HepG2 (cell line): ENCODE measurements around the gene ANO6. TPM values are rescaled to one million over a fixed set of nuclear protein-coding genes. Genes with fewer than 3 reads are reported as not detected.
A peak's percentile ranks its signal among the peaks of the same experiment; 100 is the strongest.

Experiments
- ATAC-seq: fragments of 200-7000 bp; cut with Tn5 transposase; 3 replicates; pipeline ENCODE4 v1.9.1; 2020; ENCODE audit warnings: mild to moderate bottlenecking, moderate library complexity
- BruUV-seq: library from RNA; stranded (reverse); fragments of 400-500 nt; replicated peaks from 2 replicates; lab custom pipeline; 2021; lab: Mats Ljungman, UMichigan
- CTCF ChIA-PET: fragments of 300-600 bp; formaldehyde crosslinking; extraction: SDS; loops from one replicate; lab custom pipeline; 2021; ENCODE audit warnings: low total read pairs, inconsistent platforms, low intra/inter-chr PET ratio; lab: Yijun Ruan, JAX
- POLR2A ChIA-PET: fragments of 350-600 bp; sonication (Branson Sonifier 250); formaldehyde crosslinking; loops from one replicate; lab custom pipeline; 2020; ENCODE audit warnings: antibody characterized with exemption, inconsistent platforms; lab: Yijun Ruan, JAX
- DNase-seq: peaks from one replicate; pipeline ENCODE4 v3.0.0-alpha.2; 2015; ENCODE audit warnings: low spot score
- FAIRE-seq: peaks from 3 replicates; lab custom pipeline; 2011; peaks lifted over from hg19 to GRCh38; lab: Jason Lieb, UNC
- H2AFZ ChIP-seq: one replicate; pipeline ENCODE4 v1.6.1; 2011; ENCODE audit warnings: low read length, inconsistent platforms
- H3K27ac ChIP-seq: fragments of 300-600 bp; 3 replicates; pipeline ENCODE4 v1.8.0; 2011; ENCODE audit warnings: mixed run types, mild to moderate bottlenecking, mixed read lengths, low read length, inconsistent platforms; ENCODE audit not compliant: insufficient read depth; ENCODE audit errors: extremely low read length
- H3K27me3 ChIP-seq, 2 experiments: fragments of 200-600 bp in 1 of 2; 2 replicates in 1 of 2; 3 replicates in 1 of 2; pipeline versions ENCODE4 v1.6.0 to v1.8.0; 2011; ENCODE audit warnings: low read length in 2 of 2, mild to moderate bottlenecking in 2 of 2, moderate library complexity in 2 of 2, inconsistent platforms in 1 of 2; ENCODE audit not compliant: insufficient read depth in 2 of 2, control insufficient read depth in 1 of 2
- H3K36me3 ChIP-seq, 2 experiments: fragments of 200-600 bp in 1 of 2; replicated peaks in 1 of 2; 2 replicates in 1 of 2; 3 replicates in 1 of 2; pipeline versions ENCODE4 v1.5.1 to v1.8.0; 2011; ENCODE audit warnings: low read length in 2 of 2, inconsistent platforms in 1 of 2; ENCODE audit not compliant: insufficient read depth in 2 of 2, control insufficient read depth in 1 of 2
- H3K4me1 ChIP-seq: 2 replicates; pipeline ENCODE4 v1.5.1; 2012; ENCODE audit warnings: low read length, inconsistent platforms; ENCODE audit not compliant: insufficient read depth
- H3K4me2 ChIP-seq: 2 replicates; pipeline ENCODE4 v1.6.0; 2011; ENCODE audit warnings: low read depth, low read length, inconsistent platforms
- H3K4me3 ChIP-seq, 3 experiments: fragments of 200-600 bp in 1 of 3; sonication (generic), shearing (Covaris generic) in 1 of 3; replicated peaks in 1 of 3; 2 replicates each; pipeline ENCODE4 v1.5.1; 2011 to 2016; ENCODE audit warnings: low read length in 3 of 3, inconsistent platforms in 2 of 3, low read depth in 2 of 3, mild to moderate bottlenecking in 2 of 3, control low read depth in 1 of 3, mixed read lengths in 1 of 3; ENCODE audit not compliant: insufficient read depth in 1 of 3
- H3K79me2 ChIP-seq: one replicate; pipeline ENCODE4 v1.6.1; 2011; ENCODE audit warnings: low read length, inconsistent platforms; ENCODE audit not compliant: insufficient read depth
- H3K9ac ChIP-seq: 2 replicates; pipeline ENCODE4 v1.6.0; 2011; ENCODE audit warnings: mild to moderate bottlenecking, low read depth, low read length, inconsistent platforms; ENCODE audit not compliant: insufficient read depth
- H3K9me3 ChIP-seq: 2 replicates; pipeline ENCODE4 v1.5.1; 2012; ENCODE audit warnings: mild to moderate bottlenecking, low read length
- H4K20me1 ChIP-seq: 2 replicates; pipeline ENCODE4 v1.6.0; 2011; ENCODE audit warnings: inconsistent platforms, mild to moderate bottlenecking, low read length, moderate library complexity; ENCODE audit not compliant: insufficient read depth
- CREB1 ChIP-seq, 2 experiments: fragments of 450-650 bp in 1 of 2; IDR thresholded peaks; 2 replicates each; pipeline ENCODE4 v1.6.1; 2016 to 2017; ENCODE audit warnings: control low read depth in 1 of 2, mild to moderate bottlenecking in 1 of 2, missing compliant biosample characterization in 1 of 2, missing genetic modification characterization in 1 of 2
- MAFF ChIP-seq: IDR thresholded peaks from 2 replicates; pipeline ENCODE4 v1.6.1; 2011; ENCODE audit warnings: low read depth, low read length, improper control_type of control experiment
- MAFK ChIP-seq, 2 experiments: IDR thresholded peaks in 1 of 2; conservative IDR thresholded peaks in 1 of 2; 2 replicates each; pipeline ENCODE4 v1.6.1; 2011; ENCODE audit warnings: improper control_type of control experiment in 2 of 2, low read length in 2 of 2
- SIX4 ChIP-seq: sonication (generic); formaldehyde crosslinking; IDR thresholded peaks from 2 replicates; pipeline ENCODE4 v1.4.0; 2020; ENCODE audit warnings: missing genetic modification reagents
- ZNF350 ChIP-seq: sonication (generic); formaldehyde crosslinking; IDR thresholded peaks from 2 replicates; pipeline ENCODE4 v1.4.0; 2020; ENCODE audit warnings: mild to moderate bottlenecking, low read depth, missing genetic modification reagents, borderline replicate concordance
- WGBS: methylation state at CpG from one replicate; pipeline ENCODE4 v1.1.6; 2017; ENCODE audit warnings: low lambda C conversion rate; 5-methylcytosine and 5-hydroxymethylcytosine counted together
- in situ Hi-C: cut with HindIII; loops from 2 replicates; pipeline ENCODE4 v1.10.0; 2017; ENCODE audit warnings: low pct_unique_long_range_greater_than_20kb; ENCODE audit not compliant: extremely low pct_ligation_motif_present
- intact Hi-C: fragments of 100-400 bp; cut with micrococcal nuclease; formaldehyde crosslinking; loops from one replicate; pipeline ENCODE4 v1.10.0; 2022; ENCODE audit not compliant: unreplicated experiment
- polyA plus RNA-seq, 8 experiments: library from polyadenylated mRNA; depleted of rRNA in 3 of 8; stranded (reverse) in 7 of 8; unstranded in 1 of 8; fragments of >200 nt; fragmentation: Illumina TruSeq in 4 of 8; extraction: Trizol in 4 of 8; gene quantifications; 2 replicates each; pipeline versions ENCODE4 v1.2.1 to v1.2.3, GENCODE V29; 2011 to 2016; ENCODE audit warnings: low read depth in 4 of 8, missing spikeins in 1 of 8, mixed read lengths in 1 of 8; ENCODE audit not compliant: insufficient read depth in 1 of 8
- total RNA-seq, 5 experiments: library from RNA; depleted of rRNA; stranded (reverse); fragments of >200 nt; fragmentation: Illumina TruSeq; extraction: Trizol; gene quantifications; 2 replicates each; pipeline ENCODE4 v1.2.3, GENCODE V29; 2016; ENCODE audit warnings: low read depth in 1 of 5
- TF ChIP-seq, protein P1 (sequence below): IDR thresholded peaks from 2 replicates; pipeline ENCODE4 v1.6.1; 2012; ENCODE audit warnings: low read depth, low read length, improper control_type of control experiment

ANO6 gene
- total and polyA plus RNA-seq, 2 of the 13 experiments (the other 11 are each of a cell fraction or from before 2014, with no cell fraction given) = 37.8 to 57.1 TPM

DNA sequence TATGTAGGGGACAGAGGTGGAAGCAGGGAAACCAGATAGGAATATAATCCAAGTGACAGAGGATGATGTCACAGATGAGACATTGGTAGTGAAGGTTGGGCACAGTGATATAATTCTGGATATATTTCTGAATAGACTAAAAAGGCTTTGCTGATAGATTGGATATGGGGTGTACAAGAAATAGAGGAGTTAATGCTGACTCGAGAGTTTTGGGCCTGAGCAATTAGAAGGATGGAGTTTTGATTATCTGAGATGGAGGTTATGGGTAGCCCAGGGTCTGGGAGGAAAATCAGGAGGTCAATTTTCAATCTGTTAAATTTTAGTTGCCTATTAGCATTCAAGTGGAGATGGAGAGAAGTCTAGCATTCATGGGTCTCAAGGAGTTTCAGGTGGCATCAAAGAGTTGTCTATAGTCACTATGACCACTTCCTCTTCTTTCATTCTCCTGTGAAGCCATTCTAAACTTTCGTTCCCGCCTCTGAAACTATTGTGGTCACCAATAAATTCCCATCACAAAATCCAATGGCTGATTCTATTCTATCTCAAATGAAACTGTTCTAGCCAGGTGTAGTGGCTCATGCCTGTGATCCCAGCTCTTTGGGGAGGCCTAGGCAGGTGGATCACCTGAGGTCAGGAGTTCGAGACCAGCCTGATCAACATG lies 10.6 kb upstream of the ANO6 start:
- no peaks in the 10 kb centered on the region for H3K79me2 ChIP-seq
- H3K9me3 ChIP-seq = no peaks in the 10 kb centered on the region
- DNase-seq (no peak), FAIRE-seq (no peak), ATAC-seq (no peak)
- H4K20me1 ChIP-seq = no peaks in the 10 kb centered on the region
- H3K9ac ChIP-seq = no peak overlapping the region
- H3K4me2 ChIP-seq = no peak overlapping the region
- intact Hi-C loops = no loop called here
- BruUV-seq = no TSS peak
- TF ChIP-seq ZNF350 (no peak), MAFF (peak; percentile 87), CREB1 (IDR thresholded peaks at IDR 0.05) (peak; percentile 35; the same call in 1 of the 2 replicates), CREB1 (CRISPR knock-in tag; IDR thresholded peaks at IDR 0.05) (no peak), MAFK (conservative IDR thresholded peaks at IDR 0.05 in 1 of 2, IDR thresholded peaks at IDR 0.05 in 1 of 2; ENCODE audit: low read length in 2 of 2) (peak; percentile 81 to 90), SIX4 (CRISPR knock-in tag) (no peak)
- TF ChIP-seq, protein P1, sequence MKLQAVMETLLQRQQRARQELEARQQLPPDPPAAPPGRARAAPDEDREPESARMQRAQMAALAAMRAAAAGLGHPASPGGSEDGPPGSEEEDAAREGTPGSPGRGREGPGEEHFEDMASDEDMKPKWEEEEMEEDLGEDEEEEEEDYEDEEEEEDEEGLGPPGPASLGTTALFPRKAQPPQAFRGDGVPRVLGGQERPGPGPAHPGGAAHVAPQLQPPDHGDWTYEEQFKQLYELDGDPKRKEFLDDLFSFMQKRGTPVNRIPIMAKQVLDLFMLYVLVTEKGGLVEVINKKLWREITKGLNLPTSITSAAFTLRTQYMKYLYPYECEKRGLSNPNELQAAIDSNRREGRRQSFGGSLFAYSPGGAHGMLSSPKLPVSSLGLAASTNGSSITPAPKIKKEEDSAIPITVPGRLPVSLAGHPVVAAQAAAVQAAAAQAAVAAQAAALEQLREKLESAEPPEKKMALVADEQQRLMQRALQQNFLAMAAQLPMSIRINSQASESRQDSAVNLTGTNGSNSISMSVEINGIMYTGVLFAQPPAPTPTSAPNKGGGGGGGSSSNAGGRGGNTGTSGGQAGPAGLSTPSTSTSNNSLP = 0 out of 2 replicates have a peak, but pooled peaks have one; percentile 1
- in situ Hi-C loops = no loop called here
- WGBS = 94% methylated on average over 4 of the region's 4 CpGs
- no peak overlapping the region for H3K27ac ChIP-seq
- ChIA-PET POLR2A (interaction anchor here (0.7 to 1.7 kb wide), 2 partner anchors 10 to 13 kb away, joined by 3 to 7 read pairs; partner anchors contain the start of gene ANO6), CTCF (no interaction called here)
- H3K27me3 ChIP-seq = no peaks in the 10 kb centered on the region
- no peak overlapping the region for H2AFZ ChIP-seq
- H3K36me3 ChIP-seq = no peaks in the 10 kb centered on the region
- peaks cover 65% of the 10 kb centered on the region for H3K4me1 ChIP-seq
- no peak overlapping the region for H3K4me3 ChIP-seq
